ENCODE measurements around the gene FTSJ3. TPM values are rescaled to one million over a fixed set of nuclear protein-coding genes. Genes with fewer than 3 reads are reported as not detected.

Gene FTSJ3
- total RNA-seq, 5 donors from 2014 or later (not counting 1 experiment from before 2014, with no cell fraction given) = 39.4 to 64.9 (median 53.3) TPM

DNA sequence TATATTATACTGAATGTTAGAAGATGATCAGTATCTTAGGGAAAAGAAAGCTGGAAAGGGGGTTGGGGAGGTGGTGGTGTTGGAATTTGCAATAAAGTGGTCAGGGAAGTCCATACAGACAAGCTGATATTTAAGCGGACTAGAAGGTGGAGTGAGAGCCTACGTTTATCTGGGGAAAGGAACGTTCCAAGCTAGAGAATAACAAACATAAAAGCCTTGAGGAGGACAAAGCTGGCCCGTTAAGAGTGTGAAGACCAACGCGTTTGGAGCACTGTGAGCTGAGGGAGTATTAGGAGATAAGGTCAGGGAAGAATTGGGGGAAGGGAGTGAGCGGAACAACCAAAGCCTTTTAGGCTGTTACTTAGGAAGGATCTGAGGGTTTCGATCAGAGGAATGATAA, 52.0 kb downstream of the FTSJ3 start:
- Mint-ChIP-seq H3K36me3 (peaks cover 18% of the 10 kb centered on the region), H3K9me3 (no peaks in the 10 kb centered on the region), H3K27me3 (no peaks in the 10 kb centered on the region), H3K4me1 (peaks cover 73 to 77% (median 77%) of the 10 kb centered on the region in 3 donors), H3K4me3 (peak overlapping the region; percentile 92 to 97 (median 97)), H3K27ac (peak overlapping the region; percentile 99)
- ATAC-seq (replicated peaks in 1 of 4) (no peak), DNase-seq (no peak)
- peak overlapping the region; percentile 68 to 81 for H3K4me3 ChIP-seq (ENCODE audit: control insufficient read depth in 1 of 2, extremely low read depth in 1 of 2, low read length in 1 of 2)
- H3K27me3 ChIP-seq (replicated peaks in 1 of 2; ENCODE audit: control insufficient read depth in 2 of 2, extremely low read depth in 1 of 2, insufficient read depth in 2 of 2, low read length in 1 of 2) = no peaks in the 10 kb centered on the region
- WGBS (ENCODE audit: insufficient coverage) = 35% methylated on average over 6 of the region's 8 CpGs
- CTCF ChIA-PET = interaction anchor here in 1 of 2 donors (0.6 kb wide), 1 partner anchor 81 kb away, joined by 4 read pairs; no protein-coding TSS in a partner anchor
- no peak overlapping the region for H3K27ac ChIP-seq (ENCODE audit: low read length)
- POLR2A ChIA-PET = no interaction called here
- H3K9me3 ChIP-seq = no peaks in the 10 kb centered on the region
- peaks cover 29 to 38% of the 10 kb centered on the region in 2 experiments for H3K4me1 ChIP-seq (ENCODE audit: control insufficient read depth in 1 of 2, extremely low read depth in 1 of 2, insufficient read depth in 2 of 2, low read length in 2 of 2)
- peaks cover 4 to 29% of the 10 kb centered on the region in 2 donors for H3K36me3 ChIP-seq (ENCODE audit: control insufficient read depth in 2 of 2, extremely low read depth in 1 of 2, insufficient read depth in 1 of 2, low read length in 1 of 2)

DNA sequence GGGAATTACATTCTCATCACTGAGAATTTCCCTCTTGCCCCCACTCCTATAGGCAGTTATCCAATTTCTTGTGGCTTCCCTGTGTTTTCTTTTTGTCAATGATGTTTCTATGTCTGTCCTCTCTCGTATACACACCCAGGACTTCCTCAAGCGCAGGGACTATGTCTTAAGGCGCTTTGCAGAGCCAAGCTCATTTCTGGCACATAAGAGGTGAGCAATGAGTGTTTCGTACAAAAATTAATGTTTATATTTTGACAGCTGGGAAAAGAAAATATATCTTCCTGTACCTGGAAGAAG, 52.5 kb downstream of the FTSJ3 start:
- WGBS (ENCODE audit: insufficient coverage) = no CpG with 5 or more reads among the region's 4 CpGs
- ATAC-seq (replicated peaks in 1 of 4) = no peak
- peak overlapping the region; percentile 68 to 81 for H3K4me3 ChIP-seq (ENCODE audit: control insufficient read depth in 1 of 2, extremely low read depth in 1 of 2, low read length in 1 of 2)
- no peaks in the 10 kb centered on the region for H3K27me3 ChIP-seq (replicated peaks in 1 of 2; ENCODE audit: control insufficient read depth in 2 of 2, extremely low read depth in 1 of 2, insufficient read depth in 2 of 2, low read length in 1 of 2)
- DNase-seq = peak in 2 of 35 experiments; percentile 7 to 37
- Mint-ChIP-seq H3K27ac (peak overlapping the region; percentile 99), H3K4me3 (peak overlapping the region; percentile 92 to 97 (median 97)), H3K4me1 (peaks cover 73 to 78% (median 77%) of the 10 kb centered on the region in 3 donors), H3K36me3 (peaks cover 14% of the 10 kb centered on the region), H3K9me3 (no peaks in the 10 kb centered on the region), H3K27me3 (no peaks in the 10 kb centered on the region)
- ChIA-PET CTCF (interaction anchor here in 1 of 2 donors (0.5 kb wide), 1 partner anchor 13 kb away, joined by 3 read pairs; no protein-coding TSS in a partner anchor), POLR2A (no interaction called here)
- H3K36me3 ChIP-seq (ENCODE audit: control insufficient read depth in 2 of 2, extremely low read depth in 1 of 2, insufficient read depth in 1 of 2, low read length in 1 of 2) = peaks cover 4 to 31% of the 10 kb centered on the region in 2 donors
- H3K9me3 ChIP-seq = no peaks in the 10 kb centered on the region
- peak overlapping the region; percentile 80 for H3K27ac ChIP-seq (ENCODE audit: low read length)
- peaks cover 29 to 38% of the 10 kb centered on the region in 2 experiments for H3K4me1 ChIP-seq (ENCODE audit: control insufficient read depth in 1 of 2, extremely low read depth in 1 of 2, insufficient read depth in 2 of 2, low read length in 2 of 2)

DNA sequence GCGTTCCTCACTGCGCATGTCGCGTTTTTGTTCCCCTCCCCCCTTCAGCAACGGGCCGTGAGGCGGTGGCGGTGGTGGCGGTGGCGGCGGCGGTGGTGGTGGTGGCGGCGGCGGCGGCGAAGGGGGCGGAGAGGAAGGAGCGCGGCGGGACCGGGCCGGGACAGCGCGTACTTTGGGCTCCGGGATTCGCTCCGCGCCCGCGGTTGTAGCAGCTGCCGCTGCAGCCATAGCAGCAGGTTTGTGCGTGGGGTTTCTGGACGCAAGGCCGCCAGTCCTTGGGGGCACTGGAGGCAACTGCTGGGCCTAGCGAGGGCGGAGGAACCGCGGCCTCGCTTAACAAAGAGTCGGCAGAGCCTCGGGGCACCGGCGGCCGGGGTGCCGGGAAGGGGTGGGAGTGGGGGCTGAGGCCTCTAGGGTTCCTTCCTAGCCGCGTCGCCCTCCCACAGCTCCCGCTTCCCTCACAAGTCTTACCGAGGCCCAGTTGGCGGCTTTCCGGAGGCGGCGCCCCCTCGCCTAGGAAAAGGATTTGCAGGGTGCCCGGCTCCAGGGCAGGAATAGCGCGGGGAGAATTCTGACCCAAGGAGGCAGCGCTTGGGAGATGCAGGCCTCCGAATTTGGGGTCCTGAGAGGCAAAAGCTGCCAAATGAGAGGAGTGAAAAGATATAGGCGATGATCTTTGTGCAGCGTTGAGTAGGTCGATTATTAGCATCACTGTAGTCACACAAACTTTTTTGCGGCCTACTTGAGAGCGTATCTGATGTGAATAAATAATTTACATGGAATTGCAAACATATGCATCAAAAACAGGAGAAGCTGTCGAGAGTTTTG, 53.1 kb downstream of the FTSJ3 start, which contains the start of gene DDX42:
Gene DDX42 (plus strand): TSS at position 30 of the 828 bp plus-strand sequence. CDS start 12,880 bp downstream, outside the sequence.
- Histone ChIP-seq H3K4me1 (ENCODE audit: control insufficient read depth in 1 of 2, extremely low read depth in 1 of 2, insufficient read depth in 2 of 2, low read length in 2 of 2) (peaks cover 27 to 38% of the 10 kb centered on the region in 2 experiments), H3K4me3 (ENCODE audit: control insufficient read depth in 1 of 2, extremely low read depth in 1 of 2, low read length in 1 of 2) (peak within 1 kb of the TSS; percentile 68 to 91), H3K27ac (ENCODE audit: low read length) (peak within 1 kb of the TSS; percentile 86), H3K9me3 (no peaks in the 10 kb centered on the region), H3K27me3 (replicated peaks in 1 of 2; ENCODE audit: control insufficient read depth in 2 of 2, extremely low read depth in 1 of 2, insufficient read depth in 2 of 2, low read length in 1 of 2) (no peaks in the 10 kb centered on the region), H3K36me3 (ENCODE audit: control insufficient read depth in 2 of 2, extremely low read depth in 1 of 2, insufficient read depth in 1 of 2, low read length in 1 of 2) (peaks cover 4 to 26% of the 10 kb centered on the region in 2 donors)
- H3K9me3 Mint-ChIP-seq = no peaks in the 10 kb centered on the region
- ATAC-seq (replicated peaks in 1 of 4) (peak in 3 of 4 experiments; percentile 1 to 14 (median 14)), DNase-seq (peak in 15 of 35 experiments; percentile 10 to 95 (median 86))
- POLR2A ChIA-PET = interaction anchor here (0.5 to 2.1 kb wide), 10 partner anchors 8 to 73 kb away, joined by 3 to 10 read pairs (median 4); partner anchors contain the start of gene PSMC5 (in 1 of the 2)
- H3K4me3 Mint-ChIP-seq = peak within 1 kb of the TSS; percentile 92 to 97 (median 97)
- H3K27me3 Mint-ChIP-seq = no peaks in the 10 kb centered on the region
- H3K27ac Mint-ChIP-seq = peak within 1 kb of the TSS; percentile 99
- WGBS (ENCODE audit: insufficient coverage) = 0% methylated on average over 37 of the region's 67 CpGs
- CTCF ChIA-PET = interaction anchor here (0.5 to 2.1 kb wide), 14 partner anchors 9 to 329 kb away, joined by 3 to 12 read pairs (median 4); partner anchors contain the start of gene STRADA (in 1 of the 2)
- H3K4me1 Mint-ChIP-seq = peaks cover 71 to 75% (median 72%) of the 10 kb centered on the region in 3 donors
- H3K36me3 Mint-ChIP-seq = peaks cover 11% of the 10 kb centered on the region

GRCh38 chr17:63773272-63774140, 54.0 kb downstream of the FTSJ3 start, which contains the start of gene CCDC47:
CCDC47 (minus strand) TSS chr17:63773597; CDS start chr17:63766175, 7,422 bp downstream.
- Mint-ChIP-seq H3K4me3 (peak within 1 kb of the TSS; percentile 92 to 97 (median 97)), H3K4me1 (peaks cover 67 to 74% (median 74%) of the 10 kb centered on the region in 3 donors), H3K9me3 (no peaks in the 10 kb centered on the region), H3K27me3 (no peaks in the 10 kb centered on the region), H3K36me3 (peaks cover 9% of the 10 kb centered on the region), H3K27ac (peak within 1 kb of the TSS; percentile 99)
- peak within 1 kb of the TSS; percentile 86 for H3K27ac ChIP-seq (ENCODE audit: low read length)
- WGBS (ENCODE audit: insufficient coverage) = 0% methylated on average over 51 of the region's 74 CpGs
- ChIA-PET CTCF (interaction anchor here (0.5 to 2.1 kb wide), 22 partner anchors 10 to 329 kb away, joined by 3 to 12 read pairs (median 4); partner anchors contain the start of genes ICAM2 (in 1 of the 2), SMARCD2 (in 1 of the 2) and STRADA (in 1 of the 2)), POLR2A (interaction anchor here (0.5 to 2.1 kb wide), 19 partner anchors 9 to 733 kb away, joined by 3 to 12 read pairs (median 3); partner anchors contain the start of genes CEP95 (in 1 of the 2) and PSMC5 (in 1 of the 2))
- DNase-seq = peak; percentile 93 to 99 (median 97)
- peak; percentile 81 to 88 (median 82) for ATAC-seq (replicated peaks in 1 of 4)
- H3K36me3 ChIP-seq (ENCODE audit: control insufficient read depth in 2 of 2, extremely low read depth in 1 of 2, insufficient read depth in 1 of 2, low read length in 1 of 2) = peaks cover 2 to 20% of the 10 kb centered on the region in 2 donors
- H3K4me3 ChIP-seq (ENCODE audit: control insufficient read depth in 1 of 2, extremely low read depth in 1 of 2, low read length in 1 of 2) = peak within 1 kb of the TSS; percentile 68 to 91
- peaks cover 27 to 36% of the 10 kb centered on the region in 2 experiments for H3K4me1 ChIP-seq (ENCODE audit: control insufficient read depth in 1 of 2, extremely low read depth in 1 of 2, insufficient read depth in 2 of 2, low read length in 2 of 2)
- H3K9me3 ChIP-seq = no peaks in the 10 kb centered on the region
- no peaks in the 10 kb centered on the region for H3K27me3 ChIP-seq (replicated peaks in 1 of 2; ENCODE audit: control insufficient read depth in 2 of 2, extremely low read depth in 1 of 2, insufficient read depth in 2 of 2, low read length in 1 of 2)

- peaks cover 5% of the 10 kb centered on the region for H3K36me3 Mint-ChIP-seq
- Histone ChIP-seq H3K4me1 (ENCODE audit: control insufficient read depth in 1 of 2, extremely low read depth in 1 of 2, insufficient read depth in 2 of 2, low read length in 2 of 2) (peaks cover 27 to 34% of the 10 kb centered on the region in 2 experiments), H3K27me3 (replicated peaks in 1 of 2; ENCODE audit: control insufficient read depth in 2 of 2, extremely low read depth in 1 of 2, insufficient read depth in 2 of 2, low read length in 1 of 2) (no peaks in the 10 kb centered on the region), H3K4me3 (ENCODE audit: control insufficient read depth in 1 of 2, extremely low read depth in 1 of 2, low read length in 1 of 2) (peak overlapping the region; percentile 68 to 91), H3K27ac (ENCODE audit: low read length) (peak overlapping the region; percentile 86), H3K9me3 (no peaks in the 10 kb centered on the region), H3K36me3 (ENCODE audit: control insufficient read depth in 2 of 2, extremely low read depth in 1 of 2, insufficient read depth in 1 of 2, low read length in 1 of 2) (peaks cover 0 to 17% of the 10 kb centered on the region in 2 donors)
- DNase-seq = peak in 2 of 35 experiments; percentile 8 to 10
- H3K9me3 Mint-ChIP-seq = no peaks in the 10 kb centered on the region
- CTCF ChIA-PET = interaction anchor here in 1 of 2 donors (0.6 to 2.1 kb wide), 14 partner anchors 11 to 247 kb away, joined by 3 to 12 read pairs (median 6); partner anchors contain the start of genes ICAM2, SMARCD2 and STRADA
- POLR2A ChIA-PET = interaction anchor here (0.5 to 2.1 kb wide), 12 partner anchors 9 to 734 kb away, joined by 3 to 12 read pairs (median 3); partner anchors contain the start of genes CEP95 (in 1 of the 2) and PSMC5 (in 1 of the 2)
- ATAC-seq (replicated peaks in 1 of 4) = no peak
- H3K27me3 Mint-ChIP-seq = no peaks in the 10 kb centered on the region
- 0% methylated on average over 4 of the region's 7 CpGs for WGBS (ENCODE audit: insufficient coverage)
- H3K4me3 Mint-ChIP-seq = peak overlapping the region; percentile 92 to 97 (median 97)
- H3K27ac Mint-ChIP-seq = peak overlapping the region; percentile 99
- peaks cover 68 to 75% (median 74%) of the 10 kb centered on the region in 3 donors for H3K4me1 Mint-ChIP-seq
Measured at GRCh38 chr17:63772801-63773271, 54.6 kb downstream of the FTSJ3 start.
